VCaP (cell line): ENCODE results near the gene GFPT2.

Experiments used
- H3K27ac ChIP-seq: fragments of 450-650 bp; 2 replicates; pipeline ENCODE4 v1.5.1; 2017
- TF ChIP-seq, protein P1 (sequence below): fragments of 450-650 bp; conservative IDR thresholded peaks from 2 replicates; pipeline ENCODE4 v1.5.1; 2017; ENCODE audit warnings: mild to moderate bottlenecking, moderate library complexity

Gene GFPT2

GRCh38 chr5:180395540-180396274, 42.6 kb upstream of the GFPT2 start:
- H3K27ac ChIP-seq, result no peak overlapping the region
- TF ChIP-seq, protein P1, sequence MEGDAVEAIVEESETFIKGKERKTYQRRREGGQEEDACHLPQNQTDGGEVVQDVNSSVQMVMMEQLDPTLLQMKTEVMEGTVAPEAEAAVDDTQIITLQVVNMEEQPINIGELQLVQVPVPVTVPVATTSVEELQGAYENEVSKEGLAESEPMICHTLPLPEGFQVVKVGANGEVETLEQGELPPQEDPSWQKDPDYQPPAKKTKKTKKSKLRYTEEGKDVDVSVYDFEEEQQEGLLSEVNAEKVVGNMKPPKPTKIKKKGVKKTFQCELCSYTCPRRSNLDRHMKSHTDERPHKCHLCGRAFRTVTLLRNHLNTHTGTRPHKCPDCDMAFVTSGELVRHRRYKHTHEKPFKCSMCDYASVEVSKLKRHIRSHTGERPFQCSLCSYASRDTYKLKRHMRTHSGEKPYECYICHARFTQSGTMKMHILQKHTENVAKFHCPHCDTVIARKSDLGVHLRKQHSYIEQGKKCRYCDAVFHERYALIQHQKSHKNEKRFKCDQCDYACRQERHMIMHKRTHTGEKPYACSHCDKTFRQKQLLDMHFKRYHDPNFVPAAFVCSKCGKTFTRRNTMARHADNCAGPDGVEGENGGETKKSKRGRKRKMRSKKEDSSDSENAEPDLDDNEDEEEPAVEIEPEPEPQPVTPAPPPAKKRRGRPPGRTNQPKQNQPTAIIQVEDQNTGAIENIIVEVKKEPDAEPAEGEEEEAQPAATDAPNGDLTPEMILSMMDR, result no peak

DNA sequence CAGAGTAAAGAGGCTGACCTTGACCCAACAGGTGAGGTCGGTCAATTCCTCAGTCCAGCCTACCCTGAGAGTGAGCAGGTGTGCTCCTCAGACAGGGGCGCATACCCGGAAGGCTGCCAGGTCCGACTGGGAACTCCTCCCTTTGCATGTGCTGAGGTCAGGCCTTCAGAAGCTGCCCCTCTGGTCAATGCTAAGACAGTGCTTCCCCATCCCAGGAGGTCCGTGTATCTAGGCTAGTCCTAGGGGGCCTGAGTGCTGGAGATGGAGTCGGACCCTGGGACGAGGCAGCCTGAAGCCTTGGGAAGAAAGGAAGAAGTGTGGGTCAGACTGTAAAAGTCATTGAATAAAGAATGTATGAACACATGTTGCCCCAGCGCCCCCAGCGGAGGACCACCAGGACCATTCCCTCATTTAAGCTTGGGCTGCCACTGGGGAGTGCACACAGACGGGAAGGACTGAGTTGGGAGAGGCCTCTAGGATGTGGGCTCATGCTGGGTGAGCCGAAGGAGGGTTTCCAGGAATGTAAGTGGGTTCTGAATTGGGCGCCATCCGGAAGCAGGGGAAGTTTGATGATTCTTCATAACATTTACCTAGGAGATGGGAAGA, 41.0 kb upstream of the GFPT2 start:
- TF ChIP-seq, protein P1, result no peak

DNA sequence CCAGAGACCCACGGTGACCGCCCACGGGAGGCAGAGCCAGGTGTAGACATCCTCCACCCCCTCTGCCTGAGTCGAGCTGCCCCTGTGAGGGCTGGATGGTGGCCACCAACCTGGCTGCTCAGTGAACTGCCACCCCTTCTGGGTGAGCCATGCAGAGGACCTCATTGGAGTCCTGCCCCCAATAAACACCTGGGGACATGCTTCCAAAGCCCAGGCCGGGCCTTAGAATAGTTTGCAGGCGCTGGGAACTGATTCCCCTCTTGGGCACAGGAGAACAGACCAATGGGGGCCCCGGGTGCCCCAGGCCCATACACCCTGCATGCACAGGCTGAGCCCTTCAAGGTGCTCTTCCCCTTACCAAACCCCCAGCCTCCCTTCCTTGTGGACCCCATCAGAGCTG, 38.1 kb upstream of the GFPT2 start:
- H3K27ac ChIP-seq, result no peak overlapping the region
- TF ChIP-seq, protein P1, result no peak

More for the DNA sequence above, 41.0 kb upstream of the GFPT2 start:
- no peak overlapping the region for H3K27ac ChIP-seq

GRCh38 chr5:180390441-180391190, 37.5 kb upstream of the GFPT2 start:
- TF ChIP-seq, protein P1, result peak; percentile 23; the same call in 1 of the 2 replicates
- H3K27ac ChIP-seq, result no peak overlapping the region

DNA sequence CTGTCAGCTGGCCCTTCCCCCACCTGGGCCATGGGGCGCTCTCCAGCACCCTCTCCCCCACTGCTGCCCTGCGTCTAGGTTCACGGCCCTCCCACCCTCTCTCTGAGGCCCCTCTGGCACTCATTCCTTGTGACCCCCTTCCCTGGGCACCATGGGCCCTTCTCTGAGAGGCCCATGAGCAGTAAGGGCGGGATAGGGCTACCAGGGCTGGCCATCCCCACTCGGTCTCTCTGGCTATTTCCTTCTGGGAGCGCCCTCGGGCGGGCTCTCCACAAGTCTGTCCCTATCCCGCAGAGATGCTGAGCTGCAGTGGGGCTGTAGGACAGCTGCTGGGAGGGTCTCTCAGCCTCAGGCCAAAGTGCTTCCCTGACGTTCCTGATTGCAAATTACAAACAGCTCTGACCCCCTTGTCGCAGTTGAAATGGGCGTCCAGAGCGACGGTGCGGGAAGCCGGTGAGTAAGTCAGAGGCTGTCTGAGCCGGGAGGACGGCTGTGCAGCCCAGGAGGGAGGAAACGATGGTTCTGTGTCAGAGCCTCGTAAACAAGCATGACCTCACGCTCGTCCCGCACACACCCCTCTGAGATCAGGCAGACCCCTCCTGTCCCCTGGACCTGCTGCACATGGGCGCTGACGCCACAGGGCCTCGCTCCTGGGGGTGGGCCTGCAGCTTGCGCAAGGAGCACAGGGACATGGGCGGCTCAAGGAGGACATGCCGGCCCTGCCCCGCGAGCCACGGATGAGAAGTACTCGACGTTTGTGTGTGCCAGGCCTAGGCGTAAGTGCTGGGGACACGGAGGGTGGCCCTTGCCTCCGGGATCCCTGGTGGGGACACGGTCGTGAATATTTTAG, 36.3 kb upstream of the GFPT2 start:
- no peak overlapping the region for H3K27ac ChIP-seq
- TF ChIP-seq, protein P1, result no peak

- TF ChIP-seq, protein P1, result no peak
- H3K27ac ChIP-seq, result no peak overlapping the region
Measured at GRCh38 chr5:180387798-180388197, 34.7 kb upstream of the GFPT2 start.
